PFSK-1 (cell line): ENCODE results near the gene TMEM120B.

ENCODE experiments used
- FOXP2 ChIP-seq: optimal IDR thresholded peaks from 2 replicates; pipeline ENCODE3; 2011; ENCODE audit warnings: borderline replicate concordance, control low read depth, inconsistent platforms; ENCODE audit not compliant: insufficient read depth; ENCODE audit errors: extremely low read length, extremely low read depth
- POLR2AphosphoS5 ChIP-seq: IDR thresholded peaks from 2 replicates; pipeline ENCODE4 v1.6.1; 2012; ENCODE audit warnings: low read depth, mild to moderate bottlenecking, control low read depth, low read length, moderate library complexity
- SIN3A ChIP-seq: IDR thresholded peaks from 2 replicates; pipeline ENCODE4 v1.6.1; 2012; ENCODE audit warnings: mild to moderate bottlenecking, low read length, moderate library complexity, borderline replicate concordance; ENCODE audit not compliant: insufficient read depth
- TAF1 ChIP-seq: IDR thresholded peaks from 2 replicates; pipeline ENCODE4 v1.6.1; 2012; ENCODE audit warnings: low read length, control low read depth, borderline replicate concordance; ENCODE audit not compliant: insufficient read depth
- TF ChIP-seq, protein P1 (sequence below), 2 experiments: IDR thresholded peaks; 2 replicates each; pipeline versions ENCODE4 v1.6.1 to v1.8.0; 2011 to 2012; ENCODE audit warnings: low read depth in 2 of 2, low read length in 2 of 2, control low read depth in 1 of 2, inconsistent platforms in 1 of 2, mild to moderate bottlenecking in 1 of 2, moderate library complexity in 1 of 2; ENCODE audit not compliant: insufficient read depth in 1 of 2

TMEM120B gene

DNA sequence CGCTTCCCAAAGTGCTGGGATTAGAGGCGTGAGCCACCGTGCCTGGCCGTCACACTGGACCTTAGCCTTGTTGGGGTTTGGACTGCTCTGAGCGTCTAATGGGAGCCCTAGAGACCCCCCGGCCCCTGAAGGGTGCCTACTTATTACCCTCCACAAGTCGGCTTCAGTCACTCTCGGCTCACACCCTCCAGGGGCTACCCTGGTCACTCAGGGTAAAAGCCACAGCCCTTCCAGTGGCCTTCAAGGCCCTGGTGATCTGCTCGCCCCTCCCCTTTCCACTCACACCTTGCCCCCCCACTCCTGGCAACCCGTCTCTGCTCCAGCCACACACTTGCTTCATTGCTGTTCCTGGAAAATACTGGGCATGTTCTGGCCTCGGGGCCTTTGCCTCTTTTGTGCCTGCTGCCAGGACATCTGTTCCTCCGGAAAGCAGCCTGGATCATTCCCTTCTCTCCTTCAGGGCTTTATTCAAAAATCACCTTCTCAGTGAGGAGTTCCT is 39.5 kb upstream of the TMEM120B start:
- TF ChIP-seq, protein P1, sequence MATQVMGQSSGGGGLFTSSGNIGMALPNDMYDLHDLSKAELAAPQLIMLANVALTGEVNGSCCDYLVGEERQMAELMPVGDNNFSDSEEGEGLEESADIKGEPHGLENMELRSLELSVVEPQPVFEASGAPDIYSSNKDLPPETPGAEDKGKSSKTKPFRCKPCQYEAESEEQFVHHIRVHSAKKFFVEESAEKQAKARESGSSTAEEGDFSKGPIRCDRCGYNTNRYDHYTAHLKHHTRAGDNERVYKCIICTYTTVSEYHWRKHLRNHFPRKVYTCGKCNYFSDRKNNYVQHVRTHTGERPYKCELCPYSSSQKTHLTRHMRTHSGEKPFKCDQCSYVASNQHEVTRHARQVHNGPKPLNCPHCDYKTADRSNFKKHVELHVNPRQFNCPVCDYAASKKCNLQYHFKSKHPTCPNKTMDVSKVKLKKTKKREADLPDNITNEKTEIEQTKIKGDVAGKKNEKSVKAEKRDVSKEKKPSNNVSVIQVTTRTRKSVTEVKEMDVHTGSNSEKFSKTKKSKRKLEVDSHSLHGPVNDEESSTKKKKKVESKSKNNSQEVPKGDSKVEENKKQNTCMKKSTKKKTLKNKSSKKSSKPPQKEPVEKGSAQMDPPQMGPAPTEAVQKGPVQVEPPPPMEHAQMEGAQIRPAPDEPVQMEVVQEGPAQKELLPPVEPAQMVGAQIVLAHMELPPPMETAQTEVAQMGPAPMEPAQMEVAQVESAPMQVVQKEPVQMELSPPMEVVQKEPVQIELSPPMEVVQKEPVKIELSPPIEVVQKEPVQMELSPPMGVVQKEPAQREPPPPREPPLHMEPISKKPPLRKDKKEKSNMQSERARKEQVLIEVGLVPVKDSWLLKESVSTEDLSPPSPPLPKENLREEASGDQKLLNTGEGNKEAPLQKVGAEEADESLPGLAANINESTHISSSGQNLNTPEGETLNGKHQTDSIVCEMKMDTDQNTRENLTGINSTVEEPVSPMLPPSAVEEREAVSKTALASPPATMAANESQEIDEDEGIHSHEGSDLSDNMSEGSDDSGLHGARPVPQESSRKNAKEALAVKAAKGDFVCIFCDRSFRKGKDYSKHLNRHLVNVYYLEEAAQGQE (IDR thresholded peaks at IDR 0.05; ENCODE audit: insufficient read depth in 1 of 2, low read depth in 2 of 2, low read length in 2 of 2) = no peak

DNA sequence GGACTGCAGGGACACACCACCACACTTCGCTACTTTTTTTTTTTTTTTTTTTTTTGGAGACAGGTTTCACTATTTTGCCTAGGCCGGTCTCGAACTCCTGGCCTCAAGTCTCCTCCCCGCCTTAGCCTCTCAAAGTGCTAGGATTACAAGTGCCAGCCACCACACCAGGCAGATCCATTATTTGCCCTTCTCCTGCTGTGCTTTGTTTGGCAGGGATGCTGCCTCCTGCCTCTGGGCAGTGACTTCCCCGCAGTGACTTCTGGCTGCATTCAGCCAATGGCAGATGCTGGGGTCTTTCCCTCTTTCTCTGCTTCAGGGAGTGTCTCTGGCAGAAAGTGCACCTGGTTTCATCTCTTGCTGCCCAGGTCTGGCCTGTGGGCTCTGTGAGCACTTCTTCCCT is 36.4 kb upstream of the TMEM120B start:
- no peak for TF ChIP-seq SIN3A
- TF ChIP-seq FOXP2 = no peak
- no peak for TF ChIP-seq POLR2AphosphoS5
- TF ChIP-seq TAF1 = no peak
- TF ChIP-seq, protein P1 (IDR thresholded peaks at IDR 0.05; ENCODE audit: insufficient read depth in 1 of 2, low read depth in 2 of 2, low read length in 2 of 2) = no peak

DNA sequence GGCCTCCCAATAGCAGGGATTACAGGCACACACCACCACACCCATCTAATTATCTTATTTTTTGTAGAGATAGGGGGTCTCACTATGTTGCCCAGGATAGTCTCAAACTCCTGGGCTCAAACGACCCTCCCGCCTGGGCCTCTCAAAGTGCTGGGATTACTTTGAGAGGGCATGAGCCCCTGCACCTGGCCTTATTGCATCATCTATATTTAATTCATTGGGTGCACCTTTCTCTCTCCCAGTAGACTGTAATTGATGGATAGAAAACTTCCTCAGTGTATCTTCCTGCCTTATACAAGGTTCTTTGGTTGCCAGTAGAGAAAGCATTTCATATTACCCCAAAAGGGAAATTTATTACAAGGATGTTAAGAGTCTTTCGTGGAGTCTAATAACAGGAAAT is 34.2 kb upstream of the TMEM120B start:
- no peak for TF ChIP-seq SIN3A
- TF ChIP-seq, protein P1 (IDR thresholded peaks at IDR 0.05; ENCODE audit: insufficient read depth in 1 of 2, low read depth in 2 of 2, low read length in 2 of 2) = no peak
- TF ChIP-seq TAF1 = no peak
- no peak for TF ChIP-seq FOXP2
- TF ChIP-seq POLR2AphosphoS5 = no peak

DNA sequence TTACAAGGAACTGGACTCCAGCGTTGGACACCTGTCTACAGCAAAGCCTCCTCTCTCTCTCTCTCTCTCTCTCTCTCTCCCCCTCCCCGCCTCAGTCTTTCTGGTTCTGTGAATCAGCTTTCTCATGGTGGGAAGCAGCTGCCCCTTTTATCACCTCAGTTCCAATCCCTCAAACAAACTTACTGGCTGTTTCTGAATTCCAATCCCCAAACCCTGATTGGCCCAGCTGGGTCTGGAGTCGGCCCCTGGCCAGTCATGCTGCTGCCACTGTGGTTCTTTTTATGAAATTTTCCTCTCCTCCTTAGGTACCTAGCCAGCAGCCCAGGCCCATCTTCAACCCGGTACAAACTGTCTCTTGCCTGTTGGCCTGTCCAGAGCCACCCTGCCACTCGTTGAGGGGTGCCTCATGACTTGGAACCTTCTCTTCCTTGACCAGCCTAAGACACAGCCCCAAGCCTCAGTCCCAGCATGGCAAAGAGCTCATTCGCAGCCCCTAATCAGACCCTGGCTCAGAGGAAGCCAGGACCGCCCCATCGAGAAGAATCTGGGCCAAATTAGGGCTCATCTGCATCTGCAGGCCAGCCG is 33.7 kb upstream of the TMEM120B start:
- TF ChIP-seq, protein P1 (IDR thresholded peaks at IDR 0.05; ENCODE audit: insufficient read depth in 1 of 2, low read depth in 2 of 2, low read length in 2 of 2) = no peak

DNA sequence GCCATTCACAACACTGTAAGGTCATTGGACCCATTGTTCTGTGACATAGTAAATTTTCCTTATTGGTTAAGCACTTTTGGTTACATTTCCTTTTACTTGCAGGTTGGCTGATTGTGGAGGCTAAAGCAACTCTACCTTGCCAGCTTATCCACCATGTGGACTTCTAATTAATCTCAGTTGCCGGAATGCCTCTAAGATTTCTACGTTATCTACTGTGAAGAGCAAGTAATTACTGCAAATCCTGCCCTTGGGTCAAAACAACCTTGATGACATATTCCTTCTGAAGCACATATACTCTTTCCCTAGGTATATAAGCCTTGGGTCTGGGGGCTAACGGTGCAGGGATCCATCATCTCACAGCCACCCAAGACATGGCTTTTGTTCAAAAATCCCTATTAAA is 23.6 kb upstream of the TMEM120B start:
- TF ChIP-seq, protein P1 (IDR thresholded peaks at IDR 0.05; ENCODE audit: insufficient read depth in 1 of 2, low read depth in 2 of 2, low read length in 2 of 2) = no peak
- TF ChIP-seq POLR2AphosphoS5 = no peak
- TF ChIP-seq SIN3A = no peak
- no peak for TF ChIP-seq TAF1
- no peak for TF ChIP-seq FOXP2
